ENCODE data around the gene IRS2. TPM values are rescaled to one million over a fixed set of nuclear protein-coding genes. Genes with fewer than 3 reads are reported as not detected.

The IRS2 gene
- total and polyA plus RNA-seq, 8 donors: 2.8 to 9.8 (median 4.9) TPM

DNA sequence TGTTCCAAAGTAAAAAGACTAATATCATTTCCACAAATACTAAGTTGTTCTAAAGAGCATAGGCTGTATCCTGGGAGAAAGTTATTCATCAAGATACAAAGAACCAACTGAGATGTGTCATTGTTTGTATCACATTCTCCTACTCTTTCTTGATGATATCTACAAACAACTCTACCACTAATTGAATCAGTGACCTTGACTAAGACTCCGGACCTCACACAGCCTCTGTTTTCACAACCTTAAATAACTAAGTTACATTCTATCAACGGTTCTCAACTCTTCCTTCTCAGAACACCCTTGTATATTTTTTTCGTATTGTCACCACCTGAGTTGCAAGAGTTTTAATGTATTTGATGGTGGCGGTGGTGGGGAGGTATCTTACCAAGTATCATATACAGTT lies 12.6 kb downstream of the IRS2 start:
- TF ChIP-seq, protein P1, sequence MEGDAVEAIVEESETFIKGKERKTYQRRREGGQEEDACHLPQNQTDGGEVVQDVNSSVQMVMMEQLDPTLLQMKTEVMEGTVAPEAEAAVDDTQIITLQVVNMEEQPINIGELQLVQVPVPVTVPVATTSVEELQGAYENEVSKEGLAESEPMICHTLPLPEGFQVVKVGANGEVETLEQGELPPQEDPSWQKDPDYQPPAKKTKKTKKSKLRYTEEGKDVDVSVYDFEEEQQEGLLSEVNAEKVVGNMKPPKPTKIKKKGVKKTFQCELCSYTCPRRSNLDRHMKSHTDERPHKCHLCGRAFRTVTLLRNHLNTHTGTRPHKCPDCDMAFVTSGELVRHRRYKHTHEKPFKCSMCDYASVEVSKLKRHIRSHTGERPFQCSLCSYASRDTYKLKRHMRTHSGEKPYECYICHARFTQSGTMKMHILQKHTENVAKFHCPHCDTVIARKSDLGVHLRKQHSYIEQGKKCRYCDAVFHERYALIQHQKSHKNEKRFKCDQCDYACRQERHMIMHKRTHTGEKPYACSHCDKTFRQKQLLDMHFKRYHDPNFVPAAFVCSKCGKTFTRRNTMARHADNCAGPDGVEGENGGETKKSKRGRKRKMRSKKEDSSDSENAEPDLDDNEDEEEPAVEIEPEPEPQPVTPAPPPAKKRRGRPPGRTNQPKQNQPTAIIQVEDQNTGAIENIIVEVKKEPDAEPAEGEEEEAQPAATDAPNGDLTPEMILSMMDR (IDR thresholded peaks at IDR 0.05): no peak
- Histone ChIP-seq H3K27ac (no peak overlapping the region), H3K4me3 (no peak overlapping the region), H3K4me1 (peaks cover 0 to 15% (median 11%) of the 10 kb centered on the region in 3 donors), H3K9me3 (no peaks in the 10 kb centered on the region), H3K27me3 (no peaks in the 10 kb centered on the region), H3K36me3 (peaks cover 0 to 4% (median 0%) of the 10 kb centered on the region in 3 donors)
- FAIRE-seq (no peak), DNase-seq (no peak), ATAC-seq (no peak)
- intact Hi-C loops (cut with DNase I): no loop called here
- 58 to 63% methylated on average over 4 of the region's 4 CpGs for WGBS, 2 donors

DNA sequence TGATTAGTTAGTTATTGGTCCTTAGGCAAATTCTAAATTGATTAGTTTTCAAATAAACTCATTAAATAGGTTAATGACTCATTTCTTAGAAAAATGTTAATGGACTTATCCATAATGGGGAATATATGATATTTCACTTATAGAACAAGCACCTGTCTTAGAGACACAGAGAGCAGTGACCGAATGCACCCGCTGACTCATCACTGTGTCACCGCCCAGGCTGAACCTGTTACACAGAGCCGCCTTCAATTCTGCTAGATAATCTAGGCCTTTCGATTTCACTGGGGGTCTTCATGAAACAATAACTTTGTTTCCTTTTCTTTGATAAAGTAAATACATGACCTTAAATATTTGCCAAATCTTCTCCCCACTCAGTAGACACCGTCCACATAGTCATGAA lies 13.1 kb downstream of the IRS2 start:
- ATAC-seq (no peak), FAIRE-seq (no peak), DNase-seq (no peak)
- Histone ChIP-seq H3K27ac (no peak overlapping the region), H3K4me3 (no peak overlapping the region), H3K27me3 (no peaks in the 10 kb centered on the region), H3K4me1 (peaks cover 0 to 11% (median 10%) of the 10 kb centered on the region in 3 donors), H3K36me3 (peaks cover 0 to 4% (median 0%) of the 10 kb centered on the region in 3 donors), H3K9me3 (no peaks in the 10 kb centered on the region)
- intact Hi-C loops (cut with DNase I): no loop called here
- TF ChIP-seq, protein P1 (IDR thresholded peaks at IDR 0.05): no peak
- WGBS, 2 donors: 92 to 94% methylated on average over 6 of the region's 6 CpGs

DNA sequence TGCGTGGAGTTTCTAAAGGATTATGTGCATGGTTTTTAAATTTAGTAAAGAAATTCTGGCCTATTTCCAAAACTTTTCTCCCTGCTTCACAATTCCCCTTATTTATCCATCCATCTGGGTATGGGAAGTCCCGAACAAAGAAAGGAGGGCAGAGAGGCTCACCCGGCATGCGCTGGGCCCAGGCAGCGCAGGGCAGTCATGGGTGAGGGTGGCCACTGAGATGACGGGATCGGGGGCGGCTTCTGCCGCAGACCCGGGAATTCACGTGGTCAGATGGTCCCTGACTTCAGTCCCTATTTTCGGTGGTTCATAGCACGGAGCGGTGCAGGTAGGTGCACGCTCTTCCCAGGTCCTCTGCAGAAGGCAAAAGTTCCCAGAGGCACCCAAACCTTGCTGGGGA lies 14.5 kb downstream of the IRS2 start:
- Histone ChIP-seq H3K4me1 (no peaks in the 10 kb centered on the region), H3K27ac (no peak overlapping the region), H3K4me3 (no peak overlapping the region), H3K27me3 (no peaks in the 10 kb centered on the region), H3K36me3 (peaks cover 0 to 4% (median 0%) of the 10 kb centered on the region in 3 donors), H3K9me3 (no peaks in the 10 kb centered on the region)
- TF ChIP-seq, protein P1 (IDR thresholded peaks at IDR 0.05): no peak
- no peak for FAIRE-seq
- WGBS, 2 donors: 93% methylated on average over 15 of the region's 15 CpGs
- no peak for ATAC-seq
- intact Hi-C loops (cut with DNase I): no loop called here
- no peak for DNase-seq

DNA sequence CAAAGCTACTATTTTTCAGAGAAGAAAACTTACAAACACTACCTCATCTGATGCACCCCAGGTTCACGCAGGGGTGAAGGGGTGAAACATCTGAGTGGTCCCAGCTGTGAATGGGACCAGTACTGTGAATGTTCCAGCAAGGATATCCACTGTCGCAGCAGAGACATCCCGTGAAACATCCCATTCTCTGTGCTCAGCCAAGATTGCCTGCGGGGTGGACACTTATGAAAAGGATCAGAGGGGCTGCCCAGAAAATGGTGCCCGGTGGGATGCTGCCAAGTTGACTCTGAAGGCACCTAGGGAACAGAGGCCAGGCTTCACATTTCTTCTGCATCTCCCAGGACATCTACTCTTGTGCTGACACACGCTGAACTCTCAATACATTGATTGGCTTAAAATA lies 15.9 kb downstream of the IRS2 start:
- 96 to 98% methylated on average over 6 of the region's 6 CpGs for WGBS, 2 donors
- no peaks in the 10 kb centered on the region for H3K27me3 ChIP-seq
- TF ChIP-seq, protein P1 (IDR thresholded peaks at IDR 0.05): no peak
- peaks cover 0 to 4% (median 0%) of the 10 kb centered on the region in 3 donors for H3K36me3 ChIP-seq
- DNase-seq: no peak
- no peaks in the 10 kb centered on the region for H3K4me1 ChIP-seq
- intact Hi-C loops (cut with DNase I): no loop called here
- H3K4me3 ChIP-seq: no peak overlapping the region
- FAIRE-seq: no peak
- no peak for ATAC-seq
- no peak overlapping the region for H3K27ac ChIP-seq
- H3K9me3 ChIP-seq: no peaks in the 10 kb centered on the region

DNA sequence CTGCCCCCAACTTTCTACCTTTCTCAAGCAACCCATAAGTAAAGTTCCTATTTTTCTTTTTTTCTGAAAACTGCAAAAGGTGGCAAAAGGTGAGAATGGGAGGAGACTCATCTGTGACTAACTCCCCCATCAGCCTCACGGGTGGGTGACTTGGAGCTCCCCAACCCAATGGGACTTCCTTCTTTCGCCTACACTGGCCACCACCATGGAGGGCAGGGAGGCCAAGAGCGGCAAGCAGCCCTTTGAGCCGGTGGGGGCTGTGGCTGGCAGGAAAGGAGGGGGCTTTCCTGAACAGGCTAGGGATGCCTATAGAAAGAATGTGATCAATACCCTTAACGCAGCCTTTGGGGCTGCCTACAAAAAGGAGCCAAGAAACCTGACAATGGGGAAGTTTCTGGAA lies 16.5 kb downstream of the IRS2 start:
- FAIRE-seq (no peak), ATAC-seq (no peak)
- intact Hi-C loops (cut with DNase I): no loop called here

More for the DNA sequence above, 16.5 kb downstream of the IRS2 start:
- Histone ChIP-seq H3K27ac (no peak overlapping the region), H3K27me3 (no peaks in the 10 kb centered on the region), H3K4me3 (no peak overlapping the region), H3K36me3 (peaks cover 0 to 4% (median 0%) of the 10 kb centered on the region in 3 donors), H3K4me1 (no peaks in the 10 kb centered on the region), H3K9me3 (no peaks in the 10 kb centered on the region)
- TF ChIP-seq, protein P1 (IDR thresholded peaks at IDR 0.05): no peak
- WGBS, 2 donors: 86 to 93% methylated on average over 5 of the region's 5 CpGs
- no peak for DNase-seq

Data from pancreas (tissue), 10 donors.